HCT116 (cell line): ENCODE data around the gene LIPN.

Experiments used
- EGR1 ChIP-seq: IDR thresholded peaks from 2 replicates; pipeline ENCODE4 v1.6.1; 2012; ENCODE audit warnings: low read depth
- TF ChIP-seq, protein P1 (sequence below), 3 experiments: fragments of 200-600 bp in 1 of 3; sonication (generic) in 1 of 3; IDR thresholded peaks in 2 of 3; conservative IDR thresholded peaks in 1 of 3; 2 replicates each; pipeline ENCODE4 v1.5.1; 2012 to 2017; ENCODE audit warnings: low read depth in 2 of 3, low read length in 2 of 3, antibody characterized with exemption in 1 of 3, borderline replicate concordance in 1 of 3, control low read depth in 1 of 3, mild to moderate bottlenecking in 1 of 3, mixed read lengths in 1 of 3, mixed run types in 1 of 3, moderate library complexity in 1 of 3; ENCODE audit not compliant: insufficient read depth in 1 of 3

- no peak for TF ChIP-seq EGR1
- TF ChIP-seq, protein P1, sequence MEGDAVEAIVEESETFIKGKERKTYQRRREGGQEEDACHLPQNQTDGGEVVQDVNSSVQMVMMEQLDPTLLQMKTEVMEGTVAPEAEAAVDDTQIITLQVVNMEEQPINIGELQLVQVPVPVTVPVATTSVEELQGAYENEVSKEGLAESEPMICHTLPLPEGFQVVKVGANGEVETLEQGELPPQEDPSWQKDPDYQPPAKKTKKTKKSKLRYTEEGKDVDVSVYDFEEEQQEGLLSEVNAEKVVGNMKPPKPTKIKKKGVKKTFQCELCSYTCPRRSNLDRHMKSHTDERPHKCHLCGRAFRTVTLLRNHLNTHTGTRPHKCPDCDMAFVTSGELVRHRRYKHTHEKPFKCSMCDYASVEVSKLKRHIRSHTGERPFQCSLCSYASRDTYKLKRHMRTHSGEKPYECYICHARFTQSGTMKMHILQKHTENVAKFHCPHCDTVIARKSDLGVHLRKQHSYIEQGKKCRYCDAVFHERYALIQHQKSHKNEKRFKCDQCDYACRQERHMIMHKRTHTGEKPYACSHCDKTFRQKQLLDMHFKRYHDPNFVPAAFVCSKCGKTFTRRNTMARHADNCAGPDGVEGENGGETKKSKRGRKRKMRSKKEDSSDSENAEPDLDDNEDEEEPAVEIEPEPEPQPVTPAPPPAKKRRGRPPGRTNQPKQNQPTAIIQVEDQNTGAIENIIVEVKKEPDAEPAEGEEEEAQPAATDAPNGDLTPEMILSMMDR (IDR thresholded peaks at IDR 0.05 in 2 of 3, conservative IDR thresholded peaks at IDR 0.05 in 1 of 3; ENCODE audit: borderline replicate concordance in 1 of 3, insufficient read depth in 1 of 3, low read depth in 2 of 3, low read length in 2 of 3): no peak
These were observed 61.1 kb downstream of the LIPN start for GRCh38 chr10:88820748-88821401.
